Measurements from ENCODE around the gene KCNH1. TPM values are rescaled to one million over a fixed set of nuclear protein-coding genes. Genes with fewer than 3 reads are reported as not detected.
"Not testable (repeated sequence)": the region's sequence is repeated elsewhere in the genome, so short reads cannot be mapped to it uniquely, and the experiment has no call there.

Gene KCNH1
- polyA plus RNA-seq, 1 of the 3 experiments (the other 2 are of a cell fraction), result 0.08 TPM

GRCh38 chr1:211082824-211083223, 51.1 kb downstream of the KCNH1 start:
- no peak overlapping the region for H3K4me3 ChIP-seq (ENCODE audit: low read depth in 2 of 2, low read length in 1 of 2)
- DNase-seq, result no peak
- H3K9me2 ChIP-seq, result no peaks in the 10 kb centered on the region
- H3K27ac ChIP-seq (ENCODE audit: low read depth in 2 of 2, low read length in 1 of 2), result no peak overlapping the region
- no peaks in the 10 kb centered on the region for H3K9me3 ChIP-seq
- ChIA-PET CTCF (no interaction called here), POLR2A (no interaction called here)
- no peaks in the 10 kb centered on the region for H3F3A ChIP-seq (replicated peaks; ENCODE audit: insufficient read depth)
- no peak overlapping the region for H3K4me2 ChIP-seq
- H3K79me2 ChIP-seq (ENCODE audit: insufficient read depth), result no peaks in the 10 kb centered on the region
- H4K20me1 ChIP-seq (ENCODE audit: insufficient read depth), result no peaks in the 10 kb centered on the region
- no peak for TF ChIP-seq PBX3 (IDR thresholded peaks at IDR 0.05)
- no peak for TF ChIP-seq FOXM1 (IDR thresholded peaks at IDR 0.05; ENCODE audit: low read depth)
- no peak for TF ChIP-seq TEAD4 (IDR thresholded peaks at IDR 0.05; ENCODE audit: borderline replicate concordance, insufficient read depth)
- TF ChIP-seq ZBTB33 (IDR thresholded peaks at IDR 0.05; ENCODE audit: borderline replicate concordance, low read depth), result no peak
- TF ChIP-seq YY1 (IDR thresholded peaks at IDR 0.05; ENCODE audit: low read depth), result no peak
- no peak for TF ChIP-seq SMC3 (IDR thresholded peaks at IDR 0.05; ENCODE audit: low read depth, low read length)
- H2AFZ ChIP-seq (ENCODE audit: low read depth), result no peak overlapping the region
- no peaks in the 10 kb centered on the region for H3K4me1 ChIP-seq (ENCODE audit: control insufficient read depth in 1 of 2, insufficient read depth in 2 of 2, low read depth in 1 of 2, low read length in 1 of 2)
- 74% methylated on average over 5 of the region's 5 CpGs for WGBS (ENCODE audit: low lambda C conversion rate)
- no peaks in the 10 kb centered on the region for H3K36me3 ChIP-seq (replicated peaks in 1 of 2; ENCODE audit: control insufficient read depth in 1 of 2, insufficient read depth in 2 of 2, low read length in 1 of 2)
- no peak overlapping the region for H3K9ac ChIP-seq
- H3K27me3 ChIP-seq (ENCODE audit: insufficient read depth), result no peaks in the 10 kb centered on the region

- 58% methylated on average over 5 of the region's 5 CpGs for WGBS (ENCODE audit: low lambda C conversion rate)
- H3K27me3 ChIP-seq (ENCODE audit: insufficient read depth); H3K4me3 ChIP-seq (ENCODE audit: low read depth in 2 of 2, low read length in 1 of 2); H3K9me3 ChIP-seq; H3K27ac ChIP-seq (ENCODE audit: low read depth in 2 of 2, low read length in 1 of 2); DNase-seq; H2AFZ ChIP-seq (ENCODE audit: low read depth); H3K4me1 ChIP-seq (ENCODE audit: control insufficient read depth in 1 of 2, insufficient read depth in 2 of 2, low read depth in 1 of 2, low read length in 1 of 2); H3K79me2 ChIP-seq (ENCODE audit: insufficient read depth); H3K36me3 ChIP-seq (replicated peaks in 1 of 2; ENCODE audit: control insufficient read depth in 1 of 2, insufficient read depth in 2 of 2, low read length in 1 of 2); H3F3A ChIP-seq (replicated peaks; ENCODE audit: insufficient read depth); H3K4me2 ChIP-seq; H3K9ac ChIP-seq; H3K9me2 ChIP-seq; CTCF ChIA-PET; POLR2A ChIA-PET; H4K20me1 ChIP-seq (ENCODE audit: insufficient read depth): not testable (repeated sequence)
These were observed 52.5 kb downstream of the KCNH1 start for GRCh38 chr1:211081447-211081846.

GRCh38 chr1:211068976-211069375, 65.0 kb downstream of the KCNH1 start:
- Histone ChIP-seq H3K9ac (no peak overlapping the region), H4K20me1 (ENCODE audit: insufficient read depth) (no peaks in the 10 kb centered on the region), H3K4me3 (ENCODE audit: low read depth in 2 of 2, low read length in 1 of 2) (no peak overlapping the region), H3K36me3 (replicated peaks in 1 of 2; ENCODE audit: control insufficient read depth in 1 of 2, insufficient read depth in 2 of 2, low read length in 1 of 2) (no peaks in the 10 kb centered on the region), H3K79me2 (ENCODE audit: insufficient read depth) (no peaks in the 10 kb centered on the region), H3K27ac (ENCODE audit: low read depth in 2 of 2, low read length in 1 of 2) (no peak overlapping the region), H3K9me2 (no peaks in the 10 kb centered on the region), H3F3A (replicated peaks; ENCODE audit: insufficient read depth) (no peaks in the 10 kb centered on the region), H3K27me3 (ENCODE audit: insufficient read depth) (no peaks in the 10 kb centered on the region), H2AFZ (ENCODE audit: low read depth) (no peak overlapping the region), H3K4me1 (ENCODE audit: control insufficient read depth in 1 of 2, insufficient read depth in 2 of 2, low read depth in 1 of 2, low read length in 1 of 2) (peaks cover 0 to 9% of the 10 kb centered on the region in 2 experiments; a peak in 1 of 4 replicates), H3K9me3 (no peaks in the 10 kb centered on the region), H3K4me2 (no peak overlapping the region)
- POLR2A ChIA-PET, result interaction anchor here (0.6 kb wide), 1 partner anchor 28 kb away, joined by 3 read pairs; no protein-coding TSS in a partner anchor
- CTCF ChIA-PET, result interaction anchor here (0.6 kb wide), 1 partner anchor 728 kb away, joined by 3 read pairs; no protein-coding TSS in a partner anchor
- no peak for DNase-seq
- TF ChIP-seq MAX (IDR thresholded peaks at IDR 0.05; ENCODE audit: low read depth) (no peak), YY1 (IDR thresholded peaks at IDR 0.05; ENCODE audit: low read depth) (no peak), REST (IDR thresholded peaks at IDR 0.05; ENCODE audit: low read depth, low read length) (no peak), JUND (IDR thresholded peaks at IDR 0.05) (no peak)
- WGBS (ENCODE audit: low lambda C conversion rate), result 65% methylated on average over 3 of the region's 3 CpGs
